ENCODE data around the gene SUGCT.

SUGCT gene

DNA sequence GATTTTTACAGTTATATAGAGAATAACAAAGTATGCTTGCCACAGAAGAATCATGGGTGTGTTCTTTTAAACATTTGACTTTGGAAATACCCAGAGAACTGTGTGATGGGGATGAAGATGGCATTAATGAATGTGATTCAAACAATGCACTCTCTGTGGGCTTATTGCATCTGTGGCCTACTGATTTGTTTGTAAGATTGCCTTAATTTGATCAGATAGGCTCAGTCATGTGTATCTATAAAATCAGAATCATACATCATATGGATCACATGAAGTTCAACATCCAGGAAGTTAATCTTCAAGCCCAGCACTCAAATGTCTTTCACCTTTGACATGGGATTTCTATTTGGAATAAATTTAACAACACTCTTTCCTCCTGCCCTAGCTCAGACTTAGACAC, 410.9 kb downstream of the SUGCT start:
- no peak for TF ChIP-seq CTCF (IDR thresholded peaks at IDR 0.05; ENCODE audit: control insufficient read depth, extremely low read depth, insufficient read depth)

GRCh38 chr7:40546616-40547501, 412.1 kb downstream of the SUGCT start:
- TF ChIP-seq CTCF (IDR thresholded peaks at IDR 0.05; ENCODE audit: control insufficient read depth, extremely low read depth, insufficient read depth), result no peak
- H3K4me3 ChIP-seq (ENCODE audit: low read depth, low read length), result no peak overlapping the region
- DNase-seq (ENCODE audit: low read depth), result no peak

More for the DNA sequence above, 410.9 kb downstream of the SUGCT start:
- DNase-seq (ENCODE audit: low read depth), result no peak
- no peak overlapping the region for H3K4me3 ChIP-seq (ENCODE audit: low read depth, low read length)

- TF ChIP-seq CTCF (IDR thresholded peaks at IDR 0.05; ENCODE audit: control insufficient read depth, extremely low read depth, insufficient read depth), result no peak
Measured at GRCh38 chr7:40549372-40550039, 414.7 kb downstream of the SUGCT start.

DNA sequence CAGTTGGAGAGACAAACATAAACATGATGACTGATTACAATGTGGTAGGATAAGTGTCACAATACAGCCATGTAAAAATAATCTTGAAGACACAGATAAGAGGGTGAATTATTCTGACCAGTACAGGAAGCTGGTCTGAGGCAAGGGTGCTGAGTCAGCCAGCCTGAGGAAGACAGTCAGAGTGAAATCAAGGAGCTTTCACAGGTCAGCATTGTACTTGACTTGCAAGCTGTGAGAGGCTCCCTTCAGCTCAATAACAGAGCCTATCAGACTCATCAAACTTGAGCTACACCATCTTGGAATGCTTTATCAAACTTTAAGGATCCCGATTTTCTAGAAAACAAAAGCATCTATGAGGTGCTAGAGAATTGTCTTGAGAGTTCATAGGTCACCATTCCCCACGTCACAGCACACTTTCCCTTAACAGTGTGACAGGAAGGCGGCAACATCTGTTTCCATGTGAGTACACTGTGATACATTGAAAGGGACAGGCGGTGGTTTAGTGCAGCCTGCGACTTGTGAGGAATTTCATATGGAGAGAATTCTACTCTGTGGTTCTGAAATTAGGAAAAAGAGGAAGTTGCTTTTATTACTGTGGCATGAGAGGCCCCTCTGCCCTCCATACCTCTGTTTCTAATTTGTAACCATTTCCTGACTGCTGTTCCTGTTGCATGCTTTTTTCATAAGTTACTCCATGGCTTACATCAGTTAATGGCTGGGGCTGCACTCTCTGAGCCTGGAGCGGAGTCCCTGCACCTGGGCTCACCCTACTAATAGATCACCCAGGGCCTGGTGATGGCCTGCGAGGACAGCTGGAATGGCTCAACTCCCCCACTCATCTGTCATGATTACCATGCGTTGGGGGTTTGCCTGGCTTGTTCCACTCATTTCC, 417.1 kb downstream of the SUGCT start:
- H3K4me3 ChIP-seq (ENCODE audit: low read depth, low read length), result no peak overlapping the region
- DNase-seq (ENCODE audit: low read depth), result no peak
- no peak for TF ChIP-seq CTCF (IDR thresholded peaks at IDR 0.05; ENCODE audit: control insufficient read depth, extremely low read depth, insufficient read depth)

More at GRCh38 chr7:40549372-40550039, 414.7 kb downstream of the SUGCT start:
- no peak for DNase-seq (ENCODE audit: low read depth)
- no peak overlapping the region for H3K4me3 ChIP-seq (ENCODE audit: low read depth, low read length)

DNA sequence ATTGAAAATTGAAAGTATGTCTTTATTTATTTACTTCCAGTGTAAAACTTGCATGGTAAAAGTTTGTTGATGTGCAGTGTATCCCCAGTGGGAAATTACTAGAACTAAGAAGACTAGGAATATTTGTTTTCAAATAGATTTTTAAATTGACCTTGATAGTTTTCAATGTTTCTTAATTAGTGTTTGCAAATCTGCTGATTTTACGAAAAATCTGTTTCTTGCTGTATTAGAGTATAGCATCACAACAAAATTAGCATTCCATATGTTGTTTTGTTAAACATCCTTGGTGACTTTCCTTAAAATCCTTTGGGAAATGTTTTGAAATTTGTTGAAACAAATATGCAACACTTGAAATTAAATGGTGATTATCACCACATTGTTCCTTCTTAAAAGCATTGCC, 425.9 kb downstream of the SUGCT start:
- TF ChIP-seq CTCF (IDR thresholded peaks at IDR 0.05; ENCODE audit: control insufficient read depth, extremely low read depth, insufficient read depth), result no peak
- DNase-seq (ENCODE audit: low read depth), result no peak
- H3K4me3 ChIP-seq (ENCODE audit: low read depth, low read length), result no peak overlapping the region

DNA sequence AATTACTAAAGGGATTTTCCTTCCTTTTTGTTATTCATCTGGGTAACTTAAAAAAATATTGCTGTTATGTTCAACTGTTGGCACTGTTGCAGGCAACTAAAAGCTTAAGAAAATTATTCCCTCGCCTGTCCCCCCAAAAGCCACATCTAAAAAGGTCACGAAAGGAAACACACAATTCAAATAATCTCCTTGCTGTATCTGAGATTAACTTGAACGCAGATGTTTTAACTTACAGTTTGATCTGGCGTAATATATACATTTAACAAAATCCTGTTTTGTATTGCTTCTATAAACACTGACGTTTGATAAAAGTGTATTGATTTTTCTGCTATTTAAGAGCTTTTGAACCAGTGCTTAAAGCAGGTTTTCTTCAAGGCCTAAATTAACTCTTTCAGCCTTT, 432.1 kb downstream of the SUGCT start:
- H3K4me3 ChIP-seq (ENCODE audit: low read depth, low read length), result no peak overlapping the region

More for the DNA sequence above, 432.1 kb downstream of the SUGCT start:
- TF ChIP-seq CTCF (IDR thresholded peaks at IDR 0.05; ENCODE audit: control insufficient read depth, extremely low read depth, insufficient read depth), result no peak
- no peak for DNase-seq (ENCODE audit: low read depth)

Data from LNCaP clone FGC (cell line).